Measurements from ENCODE around the gene ADCK1. TPM values are rescaled to one million over a fixed set of nuclear protein-coding genes. Genes with fewer than 3 reads are reported as not detected.

Gene ADCK1
- total and polyA plus RNA-seq, 2 experiments from 2014 or later, result 6.7 to 11.2 TPM

DNA sequence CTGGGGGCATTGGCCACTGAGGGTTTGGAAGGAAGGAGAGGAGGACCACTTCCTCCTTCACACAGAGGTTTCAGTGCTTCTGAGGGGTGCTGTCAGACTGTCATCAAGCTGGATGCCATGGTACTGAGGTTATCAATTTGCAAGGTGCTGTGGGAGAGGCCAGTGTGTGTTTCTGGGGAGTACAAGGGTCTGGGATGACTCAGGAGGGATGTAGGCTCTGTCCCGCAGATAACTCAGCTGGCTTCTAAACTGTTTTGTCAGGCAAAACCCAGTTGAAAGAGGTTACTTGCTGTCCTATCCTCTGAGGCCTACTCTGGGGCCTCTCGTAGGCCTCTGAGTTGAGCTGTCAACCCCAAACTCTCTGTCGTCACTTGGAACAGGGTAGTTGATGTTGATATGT lies 22.8 kb downstream of the ADCK1 start:
- peaks cover 2% of the 10 kb centered on the region for H3K27me3 Mint-ChIP-seq (ENCODE audit: insufficient read depth, low read depth, poor library complexity)

More for the DNA sequence above, 22.8 kb downstream of the ADCK1 start:
- H2AFZ ChIP-seq, result no peak overlapping the region
- H3K27ac Mint-ChIP-seq, result no peak overlapping the region
- no peak overlapping the region for H3K4me3 Mint-ChIP-seq
- no peaks in the 10 kb centered on the region for H4K20me1 ChIP-seq (replicated peaks; ENCODE audit: insufficient read depth)
- H3K27ac ChIP-seq (ENCODE audit: low read depth), result no peak overlapping the region
- TF ChIP-seq ZNF331 (CRISPR knock-in tag; IDR thresholded peaks at IDR 0.05; ENCODE audit: low read depth), result no peak
- TF ChIP-seq, protein P1, sequence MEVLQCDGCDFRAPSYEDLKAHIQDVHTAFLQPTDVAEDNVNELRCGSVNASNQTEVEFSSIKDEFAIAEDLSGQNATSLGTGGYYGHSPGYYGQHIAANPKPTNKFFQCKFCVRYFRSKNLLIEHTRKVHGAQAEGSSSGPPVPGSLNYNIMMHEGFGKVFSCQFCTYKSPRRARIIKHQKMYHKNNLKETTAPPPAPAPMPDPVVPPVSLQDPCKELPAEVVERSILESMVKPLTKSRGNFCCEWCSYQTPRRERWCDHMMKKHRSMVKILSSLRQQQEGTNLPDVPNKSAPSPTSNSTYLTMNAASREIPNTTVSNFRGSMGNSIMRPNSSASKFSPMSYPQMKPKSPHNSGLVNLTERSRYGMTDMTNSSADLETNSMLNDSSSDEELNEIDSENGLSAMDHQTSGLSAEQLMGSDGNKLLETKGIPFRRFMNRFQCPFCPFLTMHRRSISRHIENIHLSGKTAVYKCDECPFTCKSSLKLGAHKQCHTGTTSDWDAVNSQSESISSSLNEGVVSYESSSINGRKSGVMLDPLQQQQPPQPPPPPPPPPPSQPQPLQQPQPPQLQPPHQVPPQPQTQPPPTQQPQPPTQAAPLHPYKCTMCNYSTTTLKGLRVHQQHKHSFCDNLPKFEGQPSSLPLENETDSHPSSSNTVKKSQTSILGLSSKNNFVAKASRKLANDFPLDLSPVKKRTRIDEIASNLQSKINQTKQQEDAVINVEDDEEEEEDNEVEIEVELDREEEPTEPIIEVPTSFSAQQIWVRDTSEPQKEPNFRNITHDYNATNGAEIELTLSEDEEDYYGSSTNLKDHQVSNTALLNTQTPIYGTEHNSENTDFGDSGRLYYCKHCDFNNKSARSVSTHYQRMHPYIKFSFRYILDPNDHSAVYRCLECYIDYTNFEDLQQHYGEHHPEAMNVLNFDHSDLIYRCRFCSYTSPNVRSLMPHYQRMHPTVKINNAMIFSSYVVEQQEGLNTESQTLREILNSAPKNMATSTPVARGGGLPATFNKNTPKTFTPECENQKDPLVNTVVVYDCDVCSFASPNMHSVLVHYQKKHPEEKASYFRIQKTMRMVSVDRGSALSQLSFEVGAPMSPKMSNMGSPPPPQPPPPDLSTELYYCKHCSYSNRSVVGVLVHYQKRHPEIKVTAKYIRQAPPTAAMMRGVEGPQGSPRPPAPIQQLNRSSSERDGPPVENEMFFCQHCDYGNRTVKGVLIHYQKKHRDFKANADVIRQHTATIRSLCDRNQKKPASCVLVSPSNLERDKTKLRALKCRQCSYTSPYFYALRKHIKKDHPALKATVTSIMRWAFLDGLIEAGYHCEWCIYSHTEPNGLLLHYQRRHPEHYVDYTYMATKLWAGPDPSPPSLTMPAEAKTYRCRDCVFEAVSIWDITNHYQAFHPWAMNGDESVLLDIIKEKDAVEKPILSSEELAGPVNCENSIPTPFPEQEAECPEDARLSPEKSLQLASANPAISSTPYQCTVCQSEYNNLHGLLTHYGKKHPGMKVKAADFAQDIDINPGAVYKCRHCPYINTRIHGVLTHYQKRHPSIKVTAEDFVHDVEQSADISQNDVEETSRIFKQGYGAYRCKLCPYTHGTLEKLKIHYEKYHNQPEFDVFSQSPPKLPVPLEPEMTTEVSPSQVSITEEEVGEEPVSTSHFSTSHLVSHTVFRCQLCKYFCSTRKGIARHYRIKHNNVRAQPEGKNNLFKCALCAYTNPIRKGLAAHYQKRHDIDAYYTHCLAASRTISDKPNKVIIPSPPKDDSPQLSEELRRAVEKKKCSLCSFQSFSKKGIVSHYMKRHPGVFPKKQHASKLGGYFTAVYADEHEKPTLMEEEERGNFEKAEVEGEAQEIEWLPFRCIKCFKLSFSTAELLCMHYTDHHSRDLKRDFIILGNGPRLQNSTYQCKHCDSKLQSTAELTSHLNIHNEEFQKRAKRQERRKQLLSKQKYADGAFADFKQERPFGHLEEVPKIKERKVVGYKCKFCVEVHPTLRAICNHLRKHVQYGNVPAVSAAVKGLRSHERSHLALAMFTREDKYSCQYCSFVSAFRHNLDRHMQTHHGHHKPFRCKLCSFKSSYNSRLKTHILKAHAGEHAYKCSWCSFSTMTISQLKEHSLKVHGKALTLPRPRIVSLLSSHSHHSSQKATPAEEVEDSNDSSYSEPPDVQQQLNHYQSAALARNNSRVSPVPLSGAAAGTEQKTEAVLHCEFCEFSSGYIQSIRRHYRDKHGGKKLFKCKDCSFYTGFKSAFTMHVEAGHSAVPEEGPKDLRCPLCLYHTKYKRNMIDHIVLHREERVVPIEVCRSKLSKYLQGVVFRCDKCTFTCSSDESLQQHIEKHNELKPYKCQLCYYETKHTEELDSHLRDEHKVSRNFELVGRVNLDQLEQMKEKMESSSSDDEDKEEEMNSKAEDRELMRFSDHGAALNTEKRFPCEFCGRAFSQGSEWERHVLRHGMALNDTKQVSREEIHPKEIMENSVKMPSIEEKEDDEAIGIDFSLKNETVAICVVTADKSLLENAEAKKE (CRISPR knock-in tag; IDR thresholded peaks at IDR 0.05), result no peak
- TF ChIP-seq EZH2phosphoT487 (IDR thresholded peaks at IDR 0.05; ENCODE audit: unreplicated experiment), result no peak
- TF ChIP-seq POLR2AphosphoS5 (IDR thresholded peaks at IDR 0.05; ENCODE audit: low read depth), result no peak
- no peak for TF ChIP-seq NANOG (IDR thresholded peaks at IDR 0.05; ENCODE audit: borderline replicate concordance)
- TF ChIP-seq, protein P2, sequence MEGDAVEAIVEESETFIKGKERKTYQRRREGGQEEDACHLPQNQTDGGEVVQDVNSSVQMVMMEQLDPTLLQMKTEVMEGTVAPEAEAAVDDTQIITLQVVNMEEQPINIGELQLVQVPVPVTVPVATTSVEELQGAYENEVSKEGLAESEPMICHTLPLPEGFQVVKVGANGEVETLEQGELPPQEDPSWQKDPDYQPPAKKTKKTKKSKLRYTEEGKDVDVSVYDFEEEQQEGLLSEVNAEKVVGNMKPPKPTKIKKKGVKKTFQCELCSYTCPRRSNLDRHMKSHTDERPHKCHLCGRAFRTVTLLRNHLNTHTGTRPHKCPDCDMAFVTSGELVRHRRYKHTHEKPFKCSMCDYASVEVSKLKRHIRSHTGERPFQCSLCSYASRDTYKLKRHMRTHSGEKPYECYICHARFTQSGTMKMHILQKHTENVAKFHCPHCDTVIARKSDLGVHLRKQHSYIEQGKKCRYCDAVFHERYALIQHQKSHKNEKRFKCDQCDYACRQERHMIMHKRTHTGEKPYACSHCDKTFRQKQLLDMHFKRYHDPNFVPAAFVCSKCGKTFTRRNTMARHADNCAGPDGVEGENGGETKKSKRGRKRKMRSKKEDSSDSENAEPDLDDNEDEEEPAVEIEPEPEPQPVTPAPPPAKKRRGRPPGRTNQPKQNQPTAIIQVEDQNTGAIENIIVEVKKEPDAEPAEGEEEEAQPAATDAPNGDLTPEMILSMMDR (conservative IDR thresholded peaks at IDR 0.05; ENCODE audit: low read depth in 2 of 2), result no peak
- TF ChIP-seq EZH2 (IDR thresholded peaks at IDR 0.05; ENCODE audit: low read depth, unreplicated experiment), result no peak
- TF ChIP-seq ZNF114 (CRISPR knock-in tag; IDR thresholded peaks at IDR 0.05), result no peak
- TF ChIP-seq ETS1 (IDR thresholded peaks at IDR 0.05), result no peak
- TF ChIP-seq STAT1 (IDR thresholded peaks at IDR 0.05; ENCODE audit: unreplicated experiment), result no peak
- TF ChIP-seq REST (IDR thresholded peaks at IDR 0.05; ENCODE audit: unreplicated experiment), result no peak
- TF ChIP-seq CREB1 (CRISPR knock-in tag; IDR thresholded peaks at IDR 0.05; ENCODE audit: low read depth), result no peak
- no peak for TF ChIP-seq JUNB (IDR thresholded peaks at IDR 0.05; ENCODE audit: unreplicated experiment)
- no peaks in the 10 kb centered on the region for H3K27me3 ChIP-seq (ENCODE audit: insufficient read depth)
- H3K36me3 Mint-ChIP-seq (ENCODE audit: low read depth), result no peaks in the 10 kb centered on the region
- H3K4me2 ChIP-seq, result no peak overlapping the region
- ATAC-seq (no peak), DNase-seq (ENCODE audit: low spot score) (no peak)
- no peaks in the 10 kb centered on the region for H3F3A ChIP-seq (replicated peaks; ENCODE audit: low read depth)
- H3K36me3 ChIP-seq (ENCODE audit: insufficient read depth), result no peaks in the 10 kb centered on the region
- no peaks in the 10 kb centered on the region for H3K9me3 Mint-ChIP-seq
- no peak overlapping the region for H3K4me3 ChIP-seq
- no peaks in the 10 kb centered on the region for H3K4me1 Mint-ChIP-seq
- no peaks in the 10 kb centered on the region for H3K4me1 ChIP-seq (ENCODE audit: insufficient read depth)
- H3K9me2 ChIP-seq (ENCODE audit: insufficient read depth), result no peaks in the 10 kb centered on the region
- no peaks in the 10 kb centered on the region for H3K79me2 ChIP-seq (replicated peaks; ENCODE audit: insufficient read depth)
